HG02840 (cell line): ENCODE measurements around the gene PRXL2B.

ENCODE experiments used
- ATAC-seq: cut with Tn5 transposase; IDR thresholded peaks from one replicate; pipeline ENCODE4 v1.9.1; 2021; ENCODE audit warnings: mild to moderate bottlenecking, moderate library complexity, moderate number of reproducible peaks; ENCODE audit not compliant: unreplicated experiment, low FRiP score

PRXL2B gene

GRCh38 chr1:2583871-2584351 is 2.7 kb upstream of the PRXL2B start:
- no peak for ATAC-seq

GRCh38 chr1:2584686-2585317 is 1.8 kb upstream of the PRXL2B start:
- ATAC-seq, result no peak

DNA sequence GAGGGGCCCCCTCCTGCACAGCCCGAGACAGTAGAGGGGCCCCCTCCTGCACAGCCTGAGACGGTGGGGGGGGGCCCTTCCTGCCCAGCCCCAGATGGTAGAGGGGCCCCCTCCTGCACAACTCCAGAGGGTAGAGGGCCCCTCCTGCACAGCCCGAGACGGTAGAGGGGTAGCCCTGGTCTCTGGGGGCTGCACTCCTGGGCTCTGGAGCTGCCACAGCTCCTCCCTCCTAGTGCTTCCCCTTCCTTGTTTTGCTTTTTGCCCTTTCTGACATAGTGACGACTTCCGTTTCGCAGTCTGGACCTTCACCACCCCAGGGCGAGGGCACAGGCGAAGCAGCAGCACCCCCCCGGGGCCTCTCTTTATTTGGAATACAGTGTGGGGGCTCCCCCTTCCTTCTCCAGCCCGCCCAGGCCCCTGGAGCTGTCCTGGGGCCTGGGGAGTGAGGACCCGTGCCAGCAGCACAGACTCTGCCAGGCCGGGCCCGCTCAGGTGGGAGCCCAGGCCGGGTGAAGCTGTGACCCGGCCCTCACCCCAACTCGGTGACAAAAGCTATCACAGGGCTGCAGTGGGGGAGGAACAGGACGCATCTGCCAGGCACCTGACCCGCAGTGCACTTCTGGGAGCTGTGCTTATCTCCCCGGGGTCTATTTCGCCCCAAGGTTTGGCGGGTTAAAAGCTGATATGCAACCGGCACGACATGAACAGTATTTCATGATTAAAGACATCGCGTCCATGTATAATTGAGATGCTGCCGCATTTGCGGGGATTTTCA is 1.1 kb upstream of the PRXL2B start:
- peak; percentile 35 for ATAC-seq

GRCh38 chr1:2587071-2587859 is 688 bp downstream of the PRXL2B start:
- ATAC-seq, result peak; percentile 1

DNA sequence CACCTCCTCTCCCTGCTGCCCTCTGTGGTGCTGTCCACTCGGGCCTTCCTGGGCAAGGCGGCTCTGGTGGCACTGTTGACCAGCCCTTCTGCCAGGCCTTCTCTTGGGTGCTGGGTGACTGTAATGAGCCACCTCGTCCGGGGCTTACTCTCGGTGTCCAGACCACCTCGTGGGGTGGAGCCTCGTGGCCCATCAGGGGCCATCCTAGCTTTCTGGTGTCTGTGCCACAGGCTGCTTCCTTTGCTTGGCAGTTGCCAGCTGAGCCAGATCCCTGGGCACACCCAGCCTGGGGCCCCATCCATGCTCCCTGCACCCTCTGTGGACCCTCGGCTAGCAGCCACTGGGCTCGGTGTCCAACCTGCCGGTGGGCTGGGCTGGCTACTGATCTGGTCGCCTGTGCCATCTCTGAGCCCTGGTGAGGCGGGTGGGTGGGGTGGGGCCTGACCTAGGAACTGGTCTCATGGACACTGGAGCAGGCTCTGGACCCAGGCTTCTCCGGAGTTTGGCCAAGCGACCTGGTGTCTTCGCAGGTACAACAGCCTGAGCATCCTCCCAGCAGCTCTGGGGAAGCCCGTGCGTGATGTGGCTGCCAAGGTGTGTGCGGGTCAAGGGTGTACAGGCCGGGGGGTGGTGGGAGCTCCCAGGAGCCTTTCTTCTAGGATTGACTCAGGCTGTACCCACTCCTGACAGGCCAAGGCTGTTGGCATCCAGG is 1.4 kb downstream of the PRXL2B start:
- ATAC-seq, result no peak

DNA sequence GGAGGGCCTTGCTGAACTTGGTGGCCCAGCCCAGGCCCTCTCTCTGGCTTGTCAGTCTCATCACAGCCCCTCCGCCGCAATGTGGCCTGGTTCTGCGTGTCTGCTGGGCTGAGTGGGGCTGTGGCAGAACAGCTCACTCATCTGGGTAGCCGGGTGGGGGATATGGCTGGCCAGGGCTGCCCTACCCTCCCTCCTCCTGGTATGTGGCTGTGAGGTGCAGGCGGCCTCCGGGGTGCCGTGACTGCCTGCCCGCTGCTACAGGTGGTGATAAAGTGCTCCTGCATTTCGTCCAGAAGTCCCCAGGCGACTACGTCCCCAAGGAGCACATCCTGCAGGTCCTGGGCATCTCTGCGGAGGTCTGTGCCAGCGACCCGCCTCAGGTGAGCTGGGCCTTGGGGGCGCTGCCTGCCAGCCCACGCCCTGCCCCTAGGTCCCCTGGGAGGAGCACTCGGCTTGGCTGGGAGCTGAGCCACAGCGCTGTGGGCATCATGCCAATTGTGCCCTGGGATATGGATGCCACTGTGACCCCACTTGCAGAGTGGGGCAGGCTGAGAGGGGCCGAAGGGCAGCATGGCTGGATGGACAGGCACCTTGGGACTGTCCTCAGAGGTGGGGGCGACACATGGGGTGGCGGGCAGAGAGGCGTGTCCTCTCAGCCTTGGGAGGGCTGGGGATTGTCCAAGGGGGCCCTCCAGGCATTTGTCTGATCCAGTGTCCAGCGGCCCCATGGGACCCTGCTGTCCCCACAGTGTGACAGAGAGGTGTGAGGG is 2.3 kb downstream of the PRXL2B start:
- ATAC-seq, result no peak

DNA sequence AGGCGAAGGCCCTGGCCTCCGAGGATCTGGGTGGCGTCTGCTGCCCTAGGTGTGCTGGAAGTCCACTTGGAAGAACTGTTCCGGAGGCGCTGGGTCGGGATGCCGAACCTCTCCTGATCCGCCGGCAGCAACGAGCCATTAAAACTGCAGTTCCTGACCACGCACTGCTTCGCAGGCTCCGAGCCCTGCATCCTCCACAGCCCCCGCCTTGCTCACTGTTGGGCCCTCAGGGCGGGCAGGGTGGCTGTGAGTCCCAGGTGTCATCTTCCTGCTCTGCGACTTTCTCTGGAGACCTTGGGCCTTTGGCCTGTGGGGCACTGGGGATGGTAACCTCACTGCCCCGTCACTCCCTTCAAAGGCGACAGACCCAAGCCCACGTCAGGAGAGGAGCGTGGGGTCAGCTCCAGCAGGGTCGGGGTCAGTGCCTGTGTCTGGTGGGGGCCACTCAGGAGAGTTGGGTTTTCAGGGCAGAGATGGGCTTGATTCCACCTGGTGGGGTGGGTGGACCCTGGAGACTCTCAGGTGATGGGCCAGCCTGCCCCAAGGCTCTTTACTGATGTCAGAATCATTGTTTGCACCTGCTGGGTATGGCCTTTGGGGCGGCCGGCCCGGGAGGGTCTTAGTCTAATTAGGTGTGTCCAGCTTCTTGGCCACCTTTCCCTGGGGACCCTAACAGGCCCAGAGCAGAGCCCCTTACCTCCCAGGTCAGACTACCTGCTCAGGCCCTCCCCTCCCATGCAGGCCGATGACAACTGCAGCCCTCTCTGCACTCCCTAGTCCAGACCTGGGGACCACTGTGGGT is 3.1 kb downstream of the PRXL2B start:
- ATAC-seq, result no peak

GRCh38 chr1:2590233-2591141 is 3.9 kb downstream of the PRXL2B start:
- no peak for ATAC-seq

GRCh38 chr1:2591233-2591580 is 4.6 kb downstream of the PRXL2B start:
- ATAC-seq, result no peak

DNA sequence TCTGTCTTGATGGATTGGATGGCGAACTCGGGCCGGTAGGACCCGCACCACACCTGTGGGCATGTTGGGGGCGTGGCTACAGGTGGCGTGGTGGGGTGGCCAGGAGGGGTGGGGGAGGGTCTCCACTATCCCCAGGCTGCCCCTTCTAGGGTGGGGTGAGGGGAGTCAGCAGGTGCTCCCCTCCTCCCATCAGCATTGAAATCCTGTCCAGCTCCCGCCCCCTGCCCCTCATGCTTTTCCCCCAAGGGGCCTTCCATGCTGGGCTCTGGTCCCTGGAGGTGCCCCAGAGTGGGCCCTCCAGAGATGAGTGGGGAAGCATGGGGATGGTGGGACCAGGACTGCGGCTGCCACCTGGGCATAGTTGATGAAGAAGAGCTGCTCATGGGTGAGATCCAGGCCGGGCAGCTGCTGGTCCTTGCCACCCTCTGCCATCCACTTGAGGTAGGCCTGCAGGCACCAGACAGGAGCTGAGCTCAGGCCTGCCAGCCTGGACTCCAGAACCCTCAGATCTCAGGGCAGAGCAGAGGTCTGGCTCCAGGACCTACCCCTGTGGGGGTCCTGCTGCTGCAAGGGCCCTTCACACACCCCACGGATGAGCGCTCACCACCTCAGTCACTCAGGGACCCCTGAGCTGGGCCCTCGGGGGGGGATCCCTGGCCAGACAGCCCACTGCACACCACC is 5.1 kb downstream of the PRXL2B start:
- ATAC-seq, result no peak

DNA sequence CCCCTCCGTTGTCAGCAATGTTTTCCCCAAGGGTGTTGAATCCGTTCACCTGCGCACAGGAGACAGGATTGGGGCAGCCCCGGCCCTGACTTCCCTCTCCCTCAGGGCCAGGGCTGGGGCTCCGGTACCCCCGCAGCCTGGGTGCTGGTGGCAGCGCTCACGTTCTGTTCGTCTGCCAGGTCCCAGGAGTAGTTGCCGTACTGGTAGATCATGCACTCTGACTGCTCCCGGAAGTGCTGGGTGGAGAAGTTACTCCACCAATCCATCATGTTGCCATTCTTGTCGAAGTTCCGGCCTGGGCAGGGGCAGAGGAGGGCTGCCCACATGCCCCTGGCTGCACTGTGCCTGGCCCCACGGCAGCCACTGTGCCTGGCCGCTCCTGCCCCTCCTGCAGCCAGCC is 6.1 kb downstream of the PRXL2B start:
- no peak for ATAC-seq

DNA sequence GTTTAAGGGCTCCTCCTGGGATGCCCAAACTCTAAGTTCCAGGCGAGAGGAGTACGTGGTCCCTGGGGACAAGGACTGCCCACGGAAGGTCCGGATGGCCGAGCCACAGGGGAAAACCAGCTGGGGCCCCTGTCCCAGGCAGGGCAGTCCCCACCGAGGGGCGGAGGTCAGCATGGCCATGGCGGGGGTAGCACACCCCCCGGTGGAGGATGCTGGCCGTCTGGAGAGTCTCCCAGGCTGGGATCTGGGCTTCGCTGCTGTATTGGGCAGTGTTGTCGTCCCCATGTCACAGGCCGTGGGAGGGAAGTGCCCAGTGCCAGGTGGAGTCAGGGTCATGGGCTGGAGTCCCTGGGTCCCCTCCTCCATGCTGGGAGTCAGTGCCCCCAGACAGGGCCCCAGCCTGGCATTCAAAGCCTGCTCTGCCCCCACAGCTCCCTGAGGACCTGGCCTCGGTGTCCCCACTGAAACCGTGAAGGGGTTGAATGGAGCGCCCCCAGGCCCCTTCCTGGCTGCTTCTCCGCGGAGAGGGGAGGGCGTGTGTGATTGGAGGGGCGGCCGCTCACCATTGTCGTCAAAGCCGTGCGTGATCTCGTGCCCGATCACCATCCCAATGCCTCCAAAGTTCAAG is 6.8 kb downstream of the PRXL2B start:
- no peak for ATAC-seq

DNA sequence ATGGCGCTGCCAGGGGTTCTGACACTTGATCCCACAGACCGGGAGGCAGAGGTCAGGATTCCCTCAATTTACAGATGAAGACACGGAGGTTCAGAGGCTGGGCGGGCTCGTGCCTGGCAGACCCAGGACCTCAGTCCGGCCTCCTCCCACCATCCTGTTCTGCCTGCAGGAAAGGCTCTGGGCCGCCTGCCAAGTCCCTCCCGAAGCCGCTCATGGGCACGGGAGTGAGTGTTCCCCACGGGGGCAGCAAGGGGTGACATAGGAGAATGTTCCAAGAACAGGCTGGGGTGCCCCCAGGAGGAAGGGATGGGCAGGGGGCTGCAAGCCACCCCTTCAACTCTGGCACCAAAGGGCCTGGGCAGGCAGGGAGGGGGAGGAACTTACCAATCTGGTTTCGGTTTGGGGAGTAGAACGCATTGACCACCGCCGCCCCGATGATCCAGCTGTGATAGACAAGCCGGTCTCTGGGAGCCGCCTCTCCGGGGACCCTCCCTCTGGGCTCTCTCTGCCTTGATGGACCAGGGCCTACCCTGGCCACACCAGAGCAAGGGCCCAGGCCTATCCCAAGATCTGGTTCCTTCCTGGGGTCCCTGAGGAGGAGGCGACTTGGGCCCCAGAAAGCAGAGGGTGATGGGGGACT is 7.5 kb downstream of the PRXL2B start:
- no peak for ATAC-seq

- no peak for ATAC-seq
Observed at GRCh38 chr1:2594641-2595131, 8.1 kb downstream of the PRXL2B start.

DNA sequence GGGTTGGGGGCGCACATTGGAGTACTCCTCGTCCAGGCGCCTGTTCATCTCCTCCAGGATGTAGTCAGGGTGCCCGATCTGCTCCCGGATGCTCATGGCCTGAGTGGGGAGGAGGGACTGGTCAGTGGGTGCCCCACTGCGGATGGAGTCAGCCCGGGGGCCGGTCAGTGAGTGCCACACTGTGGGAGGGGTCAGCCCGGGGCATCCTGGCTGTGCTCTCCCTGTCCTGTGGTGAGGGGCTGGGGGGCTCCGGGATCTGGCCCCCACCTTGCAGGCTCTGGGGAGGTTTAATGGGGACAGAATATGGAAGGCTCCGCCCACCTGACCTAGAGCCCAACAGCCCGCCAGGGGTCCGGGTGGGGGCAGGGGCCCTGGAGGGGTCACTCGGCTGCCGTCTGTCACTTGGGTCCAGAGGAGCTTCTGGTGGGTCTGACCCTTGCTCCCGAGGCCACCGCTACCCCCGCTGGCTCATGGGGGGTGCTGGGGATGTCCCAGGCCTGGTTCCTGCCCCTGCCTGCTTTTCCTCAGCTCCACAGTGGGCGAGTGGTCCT is 8.8 kb downstream of the PRXL2B start:
- ATAC-seq, result no peak

GRCh38 chr1:2595812-2596529 is 9.4 kb downstream of the PRXL2B start:
- no peak for ATAC-seq
